C1 segment of cervical spinal cord (tissue), 14 donors: ENCODE data around the gene DCXR.

ENCODE experiments used
- DNase-seq, 14 donors: peaks; one replicate each; lab custom pipeline; 2025; lab: John Stamatoyannopoulos, UW

The DCXR gene

GRCh38 chr17:82037092-82037888 lies at the start of gene DCXR:
TSS of gene DCXR (minus strand) at chr17:82037697. CDS start at chr17:82037682, 15 bp downstream.
- DNase-seq: peak; percentile 52 to 97 (median 94)

GRCh38 chr17:82085931-82086764 lies 48.7 kb upstream of the DCXR start:
- no peak for DNase-seq

- DNase-seq: no peak
Measured at GRCh38 chr17:82085031-82085861, 47.7 kb upstream of the DCXR start.

GRCh38 chr17:82084373-82085030 lies 47.0 kb upstream of the DCXR start:
- DNase-seq: no peak

- DNase-seq: no peak
Measured at GRCh38 chr17:82083533-82084359, 46.2 kb upstream of the DCXR start.

- DNase-seq: no peak
Measured at GRCh38 chr17:82083009-82083408, 45.5 kb upstream of the DCXR start.

GRCh38 chr17:82082456-82082855 lies 45.0 kb upstream of the DCXR start:
- DNase-seq: no peak

GRCh38 chr17:82081966-82082365 lies 44.5 kb upstream of the DCXR start:
- no peak for DNase-seq

- DNase-seq: no peak
Measured at GRCh38 chr17:82081546-82081945, 44.0 kb upstream of the DCXR start.

- DNase-seq: no peak
Measured at GRCh38 chr17:82080789-82081464, 43.4 kb upstream of the DCXR start.

GRCh38 chr17:82080048-82080788 lies 42.7 kb upstream of the DCXR start:
- peak in 1 of 14 donors; percentile 17 for DNase-seq

GRCh38 chr17:82079001-82079677 lies 41.6 kb upstream of the DCXR start:
- no peak for DNase-seq

GRCh38 chr17:82078433-82078832 lies 40.9 kb upstream of the DCXR start:
- DNase-seq: no peak

GRCh38 chr17:82077617-82078358 lies 40.3 kb upstream of the DCXR start:
- DNase-seq: peak in 1 of 14 donors; percentile 22

GRCh38 chr17:82076785-82077591 lies 39.5 kb upstream of the DCXR start:
- no peak for DNase-seq

- no peak for DNase-seq
Measured at GRCh38 chr17:82076018-82076784, 38.7 kb upstream of the DCXR start.
